GM19193 (cell line): ENCODE measurements around the gene OR13C3.

ENCODE experiments used
- POLR2A ChIP-seq: IDR thresholded peaks from 4 replicates; pipeline ENCODE4 v1.6.1; 2011; ENCODE audit not compliant: insufficient read depth, insufficient read length; ENCODE audit errors: extremely low read depth

OR13C3 gene

GRCh38 chr9:104536756-104537155 lies at the start of gene OR13C3:
OR13C3 (minus strand) TSS chr9:104536856; CDS start chr9:104536723, 133 bp downstream.
- no peak for TF ChIP-seq POLR2A

- no peak for TF ChIP-seq POLR2A
Observed at GRCh38 chr9:104580562-104580961, 43.9 kb upstream of the OR13C3 start.

GRCh38 chr9:104577263-104577662 lies 40.6 kb upstream of the OR13C3 start:
- no peak for TF ChIP-seq POLR2A

- TF ChIP-seq POLR2A = no peak
Observed at GRCh38 chr9:104575456-104575855, 38.8 kb upstream of the OR13C3 start.

- TF ChIP-seq POLR2A = no peak
Observed at GRCh38 chr9:104572612-104573011, 36.0 kb upstream of the OR13C3 start.

- TF ChIP-seq POLR2A = no peak
Observed at GRCh38 chr9:104568868-104569267, 32.2 kb upstream of the OR13C3 start, which contains the start of gene OR13C8. OR13C8 (plus strand) TSS chr9:104569168; CDS start chr9:104569168, 0 bp downstream.

- no peak for TF ChIP-seq POLR2A
Observed at GRCh38 chr9:104564358-104564757, 27.7 kb upstream of the OR13C3 start.

GRCh38 chr9:104556830-104557634 lies 20.4 kb upstream of the OR13C3 start:
- TF ChIP-seq POLR2A = no peak

GRCh38 chr9:104555521-104555920 lies 18.9 kb upstream of the OR13C3 start:
- TF ChIP-seq POLR2A = no peak

- TF ChIP-seq POLR2A = no peak
Observed at GRCh38 chr9:104553261-104553660, 16.6 kb upstream of the OR13C3 start.

- TF ChIP-seq POLR2A = no peak
Observed at GRCh38 chr9:104544644-104545043, 8.0 kb upstream of the OR13C3 start.

GRCh38 chr9:104539275-104539674 lies 2.6 kb upstream of the OR13C3 start:
- TF ChIP-seq POLR2A = no peak

- no peak for TF ChIP-seq POLR2A
Observed at GRCh38 chr9:104527109-104527508, 9.5 kb downstream of the OR13C3 start, which contains the start of gene OR13C4. OR13C4 (minus strand) TSS chr9:104527209; CDS start chr9:104527209, 0 bp downstream.

GRCh38 chr9:104514901-104515300 lies 21.8 kb downstream of the OR13C3 start:
- TF ChIP-seq POLR2A = no peak

- no peak for TF ChIP-seq POLR2A
Observed at GRCh38 chr9:104506565-104506964, 30.1 kb downstream of the OR13C3 start.

GRCh38 chr9:104503963-104504362 lies 32.7 kb downstream of the OR13C3 start, which contains the start of gene OR13F1:
OR13F1 (plus strand) TSS chr9:104504263; CDS start chr9:104504263, 0 bp downstream.
- TF ChIP-seq POLR2A = no peak

- no peak for TF ChIP-seq POLR2A
Observed at GRCh38 chr9:104503440-104503839, 33.2 kb downstream of the OR13C3 start.

- TF ChIP-seq POLR2A = no peak
Observed at GRCh38 chr9:104494808-104495207, 41.8 kb downstream of the OR13C3 start.
